GM18951 (cell line): ENCODE measurements around the gene CD7.

Experiments used
- POLR2A ChIP-seq: IDR thresholded peaks from 4 replicates; pipeline ENCODE4 v1.6.1; 2011; ENCODE audit warnings: mild to moderate bottlenecking; ENCODE audit not compliant: insufficient read length, insufficient read depth; ENCODE audit errors: extremely low read depth
- in situ Hi-C: fragments of 300-500 bp; cut with MboI; formaldehyde crosslinking; loops from one replicate; pipeline ENCODE4 v1.12.0; 2022; ENCODE audit warnings: low sequenced_read_pairs, mixed read lengths, inconsistent platforms; ENCODE audit not compliant: unreplicated experiment

Gene CD7

GRCh38 chr17:82299452-82299851 is 18.0 kb downstream of the CD7 start:
- in situ Hi-C loops, result no loop called here
- no peak for TF ChIP-seq POLR2A

DNA sequence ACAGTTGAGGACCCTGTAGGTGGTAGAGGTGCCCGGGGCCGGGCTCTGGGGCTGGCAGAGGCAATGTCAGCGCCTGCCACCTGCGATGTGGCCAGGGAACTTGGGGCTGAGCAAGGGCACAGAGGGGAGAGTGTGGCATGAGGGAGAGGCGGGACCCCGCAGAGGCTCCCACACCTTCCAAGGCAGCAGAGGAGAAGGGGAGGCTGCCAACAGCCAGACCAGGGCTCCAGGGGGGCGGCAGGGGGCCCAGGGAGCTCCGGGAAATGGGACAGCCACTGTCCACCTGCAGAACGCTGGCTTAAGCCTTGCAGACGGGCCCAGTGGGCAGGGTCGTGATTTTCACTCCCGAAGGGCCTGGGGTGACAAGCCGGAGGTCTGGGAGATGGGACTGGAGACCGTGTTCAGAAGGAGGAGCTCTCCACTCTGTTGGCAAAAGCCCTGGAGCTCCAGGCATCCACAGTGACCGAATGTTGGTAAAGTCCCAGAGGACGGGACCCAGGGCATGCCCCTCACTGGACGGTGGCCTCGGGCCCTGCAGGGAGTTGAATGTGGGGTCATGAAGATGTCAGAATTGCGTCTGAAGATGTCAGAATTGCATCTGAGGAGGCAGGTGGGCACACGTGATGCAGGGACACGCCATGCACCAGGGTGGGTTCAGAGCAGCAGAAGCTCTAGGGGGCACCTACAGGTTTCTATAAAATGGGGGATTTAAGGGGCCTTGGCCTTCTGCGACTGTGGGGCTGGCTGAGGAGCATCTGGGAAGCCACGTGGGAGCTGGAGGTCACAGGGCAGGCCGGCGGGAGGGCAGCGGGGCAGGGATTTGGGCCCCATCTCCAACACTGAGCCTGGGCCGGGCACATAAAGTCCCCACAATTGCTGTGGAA is 18.6 kb downstream of the CD7 start:
- no peak for TF ChIP-seq POLR2A
- in situ Hi-C loops, result no loop called here

DNA sequence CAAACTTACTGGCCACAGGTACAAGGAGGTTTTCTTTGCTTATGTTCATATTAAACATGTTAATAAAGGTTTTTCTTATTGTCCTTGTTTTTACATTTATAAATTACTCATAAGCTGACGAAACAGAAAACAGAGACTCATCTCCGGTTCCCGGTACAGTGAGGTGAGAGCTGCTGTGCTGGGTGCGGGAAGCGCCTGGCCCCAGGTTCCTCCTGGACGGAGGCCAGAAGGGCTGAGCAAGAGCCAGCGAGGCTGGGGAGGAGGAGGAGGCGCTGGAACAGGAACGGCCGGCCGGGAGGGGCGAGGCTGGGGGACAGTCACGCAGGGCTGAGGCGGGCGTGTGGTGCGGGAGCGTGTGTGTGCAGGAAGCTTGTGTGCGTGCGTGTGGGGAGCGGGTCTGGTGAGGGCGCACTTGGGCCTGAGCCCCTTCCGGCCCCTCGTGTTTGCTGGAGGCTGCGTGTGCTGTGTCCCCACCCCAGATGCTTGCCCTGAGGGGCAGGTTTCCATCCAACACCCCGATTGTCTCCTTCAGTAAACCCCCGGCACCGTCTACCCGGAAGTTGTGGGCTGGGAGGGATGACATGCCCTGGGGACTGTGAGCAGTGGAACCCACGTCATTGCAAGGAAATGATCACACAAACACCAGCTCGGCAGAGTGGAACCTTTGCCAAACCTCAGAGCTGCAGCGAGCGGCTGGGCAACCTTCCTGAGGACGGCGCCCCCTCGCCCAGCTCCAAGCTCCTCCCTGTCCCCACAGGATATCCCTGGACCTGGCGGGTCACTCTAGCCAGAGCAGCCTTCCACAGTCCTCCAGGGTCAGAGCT is 19.5 kb downstream of the CD7 start:
- in situ Hi-C loops, result no loop called here
- peak; percentile 68 for TF ChIP-seq POLR2A

DNA sequence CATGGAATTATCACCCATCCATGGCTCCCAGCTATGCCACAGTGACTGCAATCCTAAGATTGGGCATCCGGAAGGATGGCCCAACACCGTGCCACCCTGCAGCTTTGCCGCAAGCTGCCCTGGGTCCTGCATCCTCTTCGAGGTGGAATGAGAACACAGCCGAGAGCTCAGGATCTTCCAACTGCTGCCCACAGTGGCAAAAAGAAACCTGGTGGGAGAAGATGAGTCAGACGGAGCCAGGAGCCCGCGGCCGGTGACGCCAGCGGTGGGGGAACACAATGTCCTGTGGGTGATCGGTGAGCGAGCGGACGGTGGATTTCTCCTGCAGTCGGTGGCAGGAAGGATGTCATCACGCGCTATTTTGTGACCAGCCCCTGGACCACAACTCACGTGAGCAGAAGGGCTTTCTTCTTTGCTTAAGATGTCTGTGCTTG is 20.1 kb downstream of the CD7 start:
- in situ Hi-C loops, result no loop called here
- peak; percentile 56 for TF ChIP-seq POLR2A

DNA sequence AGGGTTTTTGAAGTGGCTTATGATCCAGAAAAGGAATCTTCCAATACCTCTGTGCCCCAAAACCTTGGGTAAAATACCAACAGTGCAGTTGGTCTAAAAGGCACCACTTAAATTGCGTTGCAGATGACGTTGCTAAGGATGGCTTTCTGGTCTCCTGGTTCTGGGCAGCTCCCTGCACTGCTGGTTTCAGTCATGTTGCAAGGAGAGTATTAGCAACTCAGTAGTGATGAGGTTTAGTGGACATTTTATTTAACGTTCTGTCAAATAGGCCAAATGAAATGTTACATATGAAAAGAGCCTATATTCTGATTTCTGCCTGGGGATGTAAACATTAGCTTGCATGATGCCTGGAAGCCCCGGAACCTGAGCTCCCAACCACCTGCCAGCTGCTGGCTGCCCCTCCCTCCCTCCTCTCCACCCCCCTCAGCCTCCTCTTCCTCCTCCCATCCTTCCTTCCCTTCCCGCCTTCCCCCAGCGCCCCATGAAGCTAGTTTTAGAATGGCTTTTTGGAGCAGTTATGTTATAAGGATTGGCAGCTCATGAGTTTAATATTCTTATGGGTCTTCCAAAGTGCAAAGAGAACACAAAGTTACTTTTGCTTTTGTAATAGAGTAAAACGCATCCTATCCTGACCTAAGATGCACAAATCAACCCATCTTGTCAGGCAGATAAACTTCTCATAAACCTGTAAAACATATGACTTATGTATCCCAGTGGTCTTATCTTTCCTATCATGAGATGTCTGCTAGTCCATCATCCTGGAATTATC is 20.7 kb downstream of the CD7 start:
- no peak for TF ChIP-seq POLR2A
- in situ Hi-C loops, result no loop called here

DNA sequence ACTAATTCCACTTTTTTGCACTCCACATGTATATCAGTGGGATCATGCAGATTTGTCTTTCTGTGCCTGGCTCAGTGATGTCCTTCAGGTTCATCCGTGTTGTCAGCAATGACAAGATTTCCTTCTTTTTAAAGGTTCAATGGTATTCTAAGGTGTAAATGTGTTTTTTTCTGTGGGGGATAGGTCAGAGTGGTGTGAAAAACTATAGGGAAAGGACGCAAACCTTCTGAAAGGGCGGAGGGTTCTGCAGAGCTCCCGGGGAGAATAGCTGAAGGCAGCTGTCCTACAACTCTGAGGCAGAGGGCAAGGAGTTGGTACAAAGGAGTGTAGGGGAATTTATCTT is 22.0 kb downstream of the CD7 start:
- TF ChIP-seq POLR2A, result no peak
- in situ Hi-C loops, result no loop called here

DNA sequence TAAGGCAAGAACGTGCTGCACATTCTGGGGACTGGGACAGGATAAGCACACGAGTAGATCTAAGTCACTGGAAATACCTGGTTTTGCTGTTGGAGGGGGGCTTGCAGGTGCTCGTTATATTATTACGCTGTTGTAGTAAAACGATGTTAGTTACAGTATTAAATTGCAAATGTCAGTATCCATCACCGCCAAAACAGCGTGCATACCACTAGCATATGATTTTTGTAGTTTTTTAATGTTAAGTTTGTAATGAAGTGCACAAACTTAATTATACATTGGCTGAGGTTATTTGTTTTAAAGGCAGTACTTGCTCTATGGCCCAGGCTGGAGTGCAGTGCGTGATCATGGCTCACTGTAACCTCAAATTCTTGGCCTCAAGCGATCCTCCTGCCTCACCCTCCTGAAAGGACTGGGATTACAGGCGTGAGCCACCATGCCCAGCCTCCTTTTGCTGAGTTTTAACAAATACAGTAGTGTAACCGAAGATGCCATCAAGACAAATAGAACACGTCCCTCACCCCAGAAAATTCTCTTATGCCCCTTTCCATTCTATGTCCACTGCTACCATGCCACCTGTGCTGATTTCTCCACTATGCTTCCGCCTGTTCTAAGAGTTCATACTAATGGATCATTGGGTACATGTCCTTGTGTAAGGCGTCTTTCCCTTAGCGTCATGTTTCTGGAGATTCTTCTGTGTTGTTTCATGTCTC is 23.2 kb downstream of the CD7 start:
- peak; percentile 28 for TF ChIP-seq POLR2A
- in situ Hi-C loops, result no loop called here

DNA sequence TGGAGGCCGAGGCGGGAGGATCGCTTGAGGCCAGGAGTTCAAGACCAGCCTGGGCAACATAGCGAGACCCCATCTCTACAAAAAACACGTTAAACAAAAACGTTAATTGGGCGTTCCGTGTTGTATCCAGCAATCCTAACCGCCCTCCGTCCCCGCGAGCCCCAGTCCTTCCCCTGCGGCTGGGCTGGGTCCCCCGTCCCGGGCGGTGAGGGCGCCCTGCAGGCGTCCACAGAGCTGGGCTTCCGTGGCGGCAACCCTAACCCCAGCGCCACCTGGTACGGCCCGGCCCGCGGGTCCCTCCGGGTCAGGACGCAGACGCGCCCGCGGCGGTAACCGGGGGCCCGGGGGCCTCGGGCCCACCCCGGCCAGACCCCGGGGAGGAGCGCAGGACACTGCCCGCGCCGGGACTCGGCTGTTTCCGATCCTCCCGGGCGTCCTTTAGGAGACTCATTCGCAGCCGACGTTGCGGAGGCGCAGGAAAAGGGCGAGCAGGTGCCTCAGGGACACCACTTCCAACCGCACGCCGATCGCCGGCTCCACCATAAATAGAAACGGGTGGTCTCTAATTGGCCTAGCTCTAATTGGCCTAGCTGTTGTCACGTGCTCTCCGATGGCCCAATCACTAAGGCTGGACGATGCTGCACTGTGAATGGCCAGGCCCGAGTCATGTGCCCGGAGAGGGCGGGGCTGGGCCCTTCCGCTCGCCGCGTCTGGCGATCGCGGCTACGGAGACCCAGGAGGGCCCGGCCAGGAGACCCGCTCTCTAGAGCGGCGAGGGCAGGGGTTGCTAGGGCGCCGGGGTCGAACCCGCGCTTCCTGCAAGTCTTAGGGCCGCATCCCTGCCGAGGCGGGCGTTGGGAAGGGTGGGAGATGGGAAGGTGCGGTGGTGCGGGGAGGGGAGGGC is 24.9 kb downstream of the CD7 start:
- TF ChIP-seq POLR2A, result peak; percentile 96
- in situ Hi-C loops, result no loop called here

DNA sequence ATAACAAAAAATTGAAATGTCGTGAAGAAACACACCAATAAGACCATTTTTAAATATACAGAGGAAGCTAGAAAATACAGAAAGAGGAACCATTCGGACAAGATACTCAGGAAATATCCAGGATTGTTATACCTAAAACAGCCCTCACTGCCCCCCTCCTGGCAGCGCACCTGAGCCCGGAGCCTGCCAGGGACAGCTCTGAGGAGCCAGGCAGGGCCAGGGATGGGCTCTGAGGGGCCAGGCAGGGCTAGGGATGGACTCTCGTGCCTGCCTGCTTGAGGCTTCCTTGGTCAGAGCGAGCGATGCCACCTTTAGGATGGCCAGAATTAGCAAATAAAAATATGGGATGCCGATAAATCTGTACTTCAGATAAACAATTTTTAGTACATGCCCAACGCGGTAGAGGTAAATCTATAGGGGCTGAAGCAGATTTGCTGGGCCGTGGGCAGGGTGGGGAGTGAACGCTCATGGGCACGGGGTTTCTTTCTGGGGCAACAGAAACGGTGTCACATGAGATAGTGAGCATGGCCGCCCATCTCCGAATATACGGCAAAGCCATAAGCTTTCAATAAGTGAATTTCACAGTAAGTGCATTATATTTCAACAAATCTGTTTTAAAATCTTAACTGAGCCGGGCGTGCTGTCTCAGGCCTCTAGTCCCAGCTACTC is 25.7 kb downstream of the CD7 start:
- in situ Hi-C loops, result no loop called here
- no peak for TF ChIP-seq POLR2A

DNA sequence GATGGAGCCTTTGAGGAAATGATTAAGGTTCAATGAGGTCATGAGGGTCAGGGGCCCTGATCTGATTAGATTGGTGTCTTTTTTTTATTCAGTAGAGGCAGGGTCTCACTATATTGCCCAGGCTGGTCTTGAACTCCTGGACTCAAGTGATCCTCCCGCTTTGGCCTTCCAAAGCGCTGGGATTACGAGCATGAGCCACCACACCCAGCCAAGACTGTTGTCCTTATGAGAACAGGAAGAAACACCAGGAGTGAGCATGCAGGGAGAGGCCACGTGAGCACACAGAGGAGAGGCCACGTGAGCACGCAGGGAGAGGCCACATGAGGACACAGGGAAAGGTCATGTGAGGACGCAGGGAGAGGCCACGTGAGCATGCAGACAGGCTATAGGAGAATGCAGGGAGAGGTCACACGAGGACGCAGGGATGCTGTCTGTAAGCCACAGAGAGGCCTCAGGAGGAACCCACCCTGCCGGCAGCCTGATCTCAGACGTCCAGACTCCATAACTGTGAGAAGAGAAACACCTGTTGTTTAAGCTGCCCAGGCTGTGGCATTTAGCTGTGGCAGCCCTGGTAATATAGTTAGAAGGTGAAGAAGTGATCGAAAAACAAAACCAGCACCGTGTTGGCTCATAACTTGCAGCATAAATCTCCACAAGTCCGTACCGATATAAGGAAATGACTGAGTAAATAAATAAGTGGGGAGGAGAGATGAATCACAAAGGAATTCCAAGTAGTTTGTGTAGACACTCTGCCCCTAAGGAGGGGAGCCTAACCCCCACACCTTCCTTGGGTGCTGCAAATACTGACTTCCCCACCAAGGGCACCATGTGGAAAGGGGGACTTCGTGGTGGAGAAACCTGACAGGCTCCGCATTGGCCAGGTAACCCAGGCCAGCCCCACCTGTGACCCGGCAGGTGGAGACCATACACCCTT is 29.3 kb downstream of the CD7 start:
- in situ Hi-C loops, result no loop called here
- TF ChIP-seq POLR2A, result no peak
